Lower leg skin (tissue), 4 donors: ENCODE results near the gene B4GALT4. TPM values are rescaled to one million over a fixed set of nuclear protein-coding genes. Genes with fewer than 3 reads are reported as not detected.

Source experiments
- DNase-seq, 2 donors: peaks; one replicate each; pipeline ENCODE4 v3.0.0-alpha.2; 2019; ENCODE audit warnings: low spot score in 2 of 2
- H3K4me3 ChIP-seq: fragments of 200-600 bp; sonication (generic); 2 replicates; pipeline ENCODE4 v1.5.1; 2017; ENCODE audit warnings: mild to moderate bottlenecking, low read depth; ENCODE audit not compliant: poor library complexity, severe bottlenecking
- POLR2A ChIP-seq, 2 donors: fragments of 450-650 bp; IDR thresholded peaks; one replicate each; pipeline ENCODE4 v1.6.1; 2016 to 2017; ENCODE audit warnings: antibody characterized with exemption in 2 of 2, mild to moderate bottlenecking in 1 of 2, moderate library complexity in 1 of 2
- WGBS, 2 donors: methylation state at CpG; one replicate each; pipeline ENCODE4 v1.1.5; 2018; 5-methylcytosine and 5-hydroxymethylcytosine counted together
- intact Hi-C: fragments of 100-400 bp; cut with DNase I; formaldehyde crosslinking; loops from one replicate; pipeline ENCODE4 v1.15.0; 2023; ENCODE audit warnings: low total_unique reads
- total RNA-seq, 4 donors: library from RNA; depleted of rRNA; stranded (reverse); fragments of >200 nt; gene quantifications; one replicate each; pipeline ENCODE4 v1.1.0, GENCODE V29; 2016
- TF ChIP-seq, protein P1 (sequence below), 3 donors: fragments of 450-650 bp; IDR thresholded peaks; one replicate each; pipeline ENCODE4 v1.5.1; 2016; ENCODE audit warnings: antibody characterized with exemption in 3 of 3, mild to moderate bottlenecking in 3 of 3, moderate library complexity in 2 of 3

Gene B4GALT4
- total RNA-seq, 4 donors from 2014 or later = 23.1 to 44.4 (median 38.2) TPM

DNA sequence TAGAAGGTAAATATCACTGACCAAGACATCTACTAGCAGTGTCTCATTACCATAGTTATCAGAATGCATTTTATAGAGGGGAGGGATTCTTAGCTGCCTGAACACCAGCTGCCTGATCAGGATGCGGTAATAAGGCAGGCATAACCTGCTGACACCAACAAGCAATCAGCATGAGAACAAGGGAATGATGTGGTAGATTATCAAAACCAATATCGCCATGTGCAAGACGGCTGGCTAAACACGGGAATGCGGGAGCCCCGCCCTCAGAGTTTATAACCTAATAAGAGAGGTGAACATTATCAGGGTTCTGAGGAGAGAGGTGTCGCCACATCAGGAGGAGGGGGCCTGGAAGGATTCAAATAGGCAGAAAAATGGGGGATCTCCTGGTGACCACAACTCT lies 20.5 kb downstream of the B4GALT4 start:
- TF ChIP-seq, protein P1, sequence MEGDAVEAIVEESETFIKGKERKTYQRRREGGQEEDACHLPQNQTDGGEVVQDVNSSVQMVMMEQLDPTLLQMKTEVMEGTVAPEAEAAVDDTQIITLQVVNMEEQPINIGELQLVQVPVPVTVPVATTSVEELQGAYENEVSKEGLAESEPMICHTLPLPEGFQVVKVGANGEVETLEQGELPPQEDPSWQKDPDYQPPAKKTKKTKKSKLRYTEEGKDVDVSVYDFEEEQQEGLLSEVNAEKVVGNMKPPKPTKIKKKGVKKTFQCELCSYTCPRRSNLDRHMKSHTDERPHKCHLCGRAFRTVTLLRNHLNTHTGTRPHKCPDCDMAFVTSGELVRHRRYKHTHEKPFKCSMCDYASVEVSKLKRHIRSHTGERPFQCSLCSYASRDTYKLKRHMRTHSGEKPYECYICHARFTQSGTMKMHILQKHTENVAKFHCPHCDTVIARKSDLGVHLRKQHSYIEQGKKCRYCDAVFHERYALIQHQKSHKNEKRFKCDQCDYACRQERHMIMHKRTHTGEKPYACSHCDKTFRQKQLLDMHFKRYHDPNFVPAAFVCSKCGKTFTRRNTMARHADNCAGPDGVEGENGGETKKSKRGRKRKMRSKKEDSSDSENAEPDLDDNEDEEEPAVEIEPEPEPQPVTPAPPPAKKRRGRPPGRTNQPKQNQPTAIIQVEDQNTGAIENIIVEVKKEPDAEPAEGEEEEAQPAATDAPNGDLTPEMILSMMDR (IDR thresholded peaks at IDR 0.05) = no peak
- TF ChIP-seq POLR2A (IDR thresholded peaks at IDR 0.05) = no peak
- WGBS, 2 donors = 86% methylated on average over 7 of the region's 7 CpGs
- intact Hi-C loops = no loop called here
- no peak overlapping the region for H3K4me3 ChIP-seq
- no peak for DNase-seq

DNA sequence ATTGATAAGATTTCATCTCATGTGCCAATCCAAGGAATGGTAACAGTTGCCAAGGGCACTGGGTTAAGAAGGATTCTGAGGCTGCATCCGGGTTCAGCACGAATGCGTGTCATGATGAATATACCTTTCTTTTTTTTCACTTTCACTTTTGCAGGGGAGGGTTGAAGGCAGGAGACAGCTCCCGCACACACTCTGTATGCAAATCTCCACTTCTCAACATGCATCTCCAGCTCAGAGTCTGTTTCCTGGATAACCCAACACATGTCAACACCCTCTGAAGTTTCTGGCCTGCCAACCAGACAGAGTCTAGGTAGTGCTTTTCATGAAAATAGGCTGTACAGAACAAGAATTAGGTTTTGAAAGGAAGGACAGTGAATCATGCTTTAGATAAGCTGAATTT lies 21.6 kb downstream of the B4GALT4 start:
- no peak for DNase-seq
- no peak overlapping the region for H3K4me3 ChIP-seq
- WGBS, 2 donors = 69 to 79% methylated on average over 4 of the region's 4 CpGs
- intact Hi-C loops = no loop called here
- TF ChIP-seq POLR2A (IDR thresholded peaks at IDR 0.05) = no peak
- TF ChIP-seq, protein P1 (IDR thresholded peaks at IDR 0.05) = no peak

DNA sequence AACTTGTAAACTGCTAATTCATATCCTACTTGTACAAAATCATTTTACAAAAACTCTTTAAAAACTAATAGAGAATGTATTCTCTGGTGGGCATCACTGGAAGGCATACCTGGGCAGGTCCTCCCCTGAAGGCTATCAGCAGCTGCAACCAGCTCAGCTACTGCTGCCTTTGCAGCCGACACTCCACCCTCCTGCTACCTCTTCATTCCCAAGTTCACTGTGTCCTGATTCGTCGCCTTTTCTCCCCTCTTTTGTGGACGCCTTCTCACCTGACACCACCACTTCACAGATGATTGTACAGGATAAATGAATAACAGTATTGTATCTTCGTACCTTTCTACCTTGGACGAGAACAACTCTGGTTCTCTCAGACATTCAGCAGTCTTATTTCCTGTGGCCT lies 28.9 kb downstream of the B4GALT4 start:
- TF ChIP-seq, protein P1 (IDR thresholded peaks at IDR 0.05) = no peak
- no peak for TF ChIP-seq POLR2A (IDR thresholded peaks at IDR 0.05)
- DNase-seq = no peak
- WGBS, 2 donors = 86 to 91% methylated on average over 6 of the region's 6 CpGs
- no peak overlapping the region for H3K4me3 ChIP-seq
- intact Hi-C loops = no loop called here

DNA sequence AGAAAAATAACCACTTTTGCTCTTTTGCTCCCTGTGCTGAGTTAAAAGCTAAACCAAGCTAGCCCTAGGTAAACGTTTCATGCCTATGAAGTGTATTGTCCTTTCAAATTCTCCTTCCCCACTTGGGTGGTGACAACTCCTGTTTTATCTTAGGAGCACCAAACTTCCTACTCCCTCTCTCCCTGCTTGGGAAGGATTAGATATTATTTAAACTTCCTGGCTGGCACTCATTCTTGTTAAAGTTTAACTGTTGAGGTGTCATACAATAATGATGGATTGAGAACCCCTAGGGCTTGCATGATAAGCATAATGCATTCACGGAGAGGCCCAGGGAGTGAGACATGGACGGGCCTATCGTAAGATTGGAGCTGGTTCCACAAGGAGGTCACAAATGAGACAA lies 29.5 kb downstream of the B4GALT4 start:
- intact Hi-C loops = no loop called here
- H3K4me3 ChIP-seq = no peak overlapping the region
- TF ChIP-seq POLR2A (IDR thresholded peaks at IDR 0.05) = no peak
- TF ChIP-seq, protein P1 (IDR thresholded peaks at IDR 0.05) = no peak
- no peak for DNase-seq
- WGBS, 2 donors = 44 to 48% methylated on average over 4 of the region's 4 CpGs

DNA sequence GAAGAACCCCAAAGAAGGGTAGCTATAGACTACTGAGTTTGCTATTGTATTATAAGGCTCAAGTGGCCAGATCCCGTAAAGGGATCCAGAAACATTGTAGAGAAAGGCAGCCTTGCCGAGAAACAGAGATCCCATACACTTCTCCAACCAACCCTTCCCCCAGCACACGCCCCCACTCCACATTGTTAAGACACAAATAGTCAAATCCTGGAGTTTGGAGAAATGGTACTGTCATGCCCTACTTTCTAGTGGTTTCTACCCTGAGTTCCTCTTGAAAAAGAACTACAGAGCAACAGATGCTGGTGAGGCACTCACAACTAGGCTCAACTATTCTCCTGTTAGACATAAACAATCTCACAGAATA lies 33.2 kb downstream of the B4GALT4 start:
- DNase-seq = no peak
- TF ChIP-seq, protein P1 (IDR thresholded peaks at IDR 0.05) = no peak
- no peak for TF ChIP-seq POLR2A (IDR thresholded peaks at IDR 0.05)
- no peak overlapping the region for H3K4me3 ChIP-seq
- intact Hi-C loops = no loop called here
- 67 to 77% methylated on average over 3 of the region's 3 CpGs for WGBS, 2 donors
